SJCRH30 (cell line): Measurements from ENCODE around the gene TMC2. TPM values are rescaled to one million over a fixed set of nuclear protein-coding genes. Genes with fewer than 3 reads are reported as not detected.
"Not testable (repeated sequence)": the region's sequence is repeated elsewhere in the genome, so short reads cannot be mapped to it uniquely, and the experiment has no call there.

Experiments used
- DNase-seq, 2 experiments: peaks; one replicate each; pipeline ENCODE4 v3.0.0-alpha.2; 2015 to 2020
- H3K27ac ChIP-seq: fragments of 250-450 bp; sonication (Bioruptor Pico); 2 replicates; pipeline ENCODE4 v1.5.1; 2020; ENCODE audit warnings: mild to moderate bottlenecking, moderate library complexity
- H3K27me3 ChIP-seq: fragments of 250-450 bp; sonication (Bioruptor Pico); 2 replicates; pipeline ENCODE4 v1.5.1; 2020; ENCODE audit warnings: mild to moderate bottlenecking, moderate library complexity
- H3K36me3 ChIP-seq: fragments of 250-450 bp; sonication (Bioruptor Pico); 2 replicates; pipeline ENCODE4 v1.5.1; 2020; ENCODE audit warnings: mild to moderate bottlenecking, moderate library complexity
- H3K4me1 ChIP-seq: fragments of 250-450 bp; sonication (Bioruptor Pico); 2 replicates; pipeline ENCODE4 v1.5.1; 2020; ENCODE audit warnings: mild to moderate bottlenecking, moderate library complexity
- H3K4me3 ChIP-seq: fragments of 250-450 bp; sonication (Bioruptor Pico); 2 replicates; pipeline ENCODE4 v1.5.1; 2020; ENCODE audit warnings: mild to moderate bottlenecking, moderate library complexity
- H3K9me3 ChIP-seq: fragments of 250-450 bp; sonication (Bioruptor Pico); replicated peaks from 2 replicates; pipeline ENCODE4 v1.5.1; 2020; ENCODE audit warnings: mild to moderate bottlenecking, moderate library complexity
- total RNA-seq: library from RNA; depleted of rRNA; stranded (reverse); fragments of >200 nt; shearing (Covaris generic); gene quantifications from 2 replicates; pipeline ENCODE4 v1.2.3, GENCODE V29; 2014; rRNA removed

The TMC2 gene
- total RNA-seq, 1 experiment from 2014 or later = 0.24 TPM

GRCh38 chr20:2671977-2672376 is 135.6 kb downstream of the TMC2 start:
- no peaks in the 10 kb centered on the region for H3K36me3 ChIP-seq
- H3K4me3 ChIP-seq = no peak overlapping the region
- H3K27me3 ChIP-seq = no peaks in the 10 kb centered on the region; the same call in 1 of the 2 replicates
- no peaks in the 10 kb centered on the region for H3K9me3 ChIP-seq
- no peak overlapping the region for H3K27ac ChIP-seq
- no peaks in the 10 kb centered on the region for H3K4me1 ChIP-seq
- peak in 1 of 2 experiments; percentile 56 for DNase-seq

- no peak overlapping the region for H3K4me3 ChIP-seq
- DNase-seq = no peak
- no peak overlapping the region for H3K27ac ChIP-seq
- no peaks in the 10 kb centered on the region; the same call in 1 of the 2 replicates for H3K27me3 ChIP-seq
- H3K36me3 ChIP-seq = no peaks in the 10 kb centered on the region
- H3K4me1 ChIP-seq = no peaks in the 10 kb centered on the region
- no peaks in the 10 kb centered on the region for H3K9me3 ChIP-seq
Observed at GRCh38 chr20:2672446-2672845, 136.1 kb downstream of the TMC2 start.

- no peaks in the 10 kb centered on the region for H3K36me3 ChIP-seq
- DNase-seq = no peak
- no peak overlapping the region for H3K4me3 ChIP-seq
- H3K9me3 ChIP-seq = no peaks in the 10 kb centered on the region
- H3K27me3 ChIP-seq = no peaks in the 10 kb centered on the region; the same call in 1 of the 2 replicates
- no peaks in the 10 kb centered on the region for H3K4me1 ChIP-seq
- H3K27ac ChIP-seq = no peak overlapping the region
Observed at GRCh38 chr20:2673453-2673852, 137.1 kb downstream of the TMC2 start.

GRCh38 chr20:2680046-2680445 is 143.7 kb downstream of the TMC2 start:
- no peaks in the 10 kb centered on the region for H3K9me3 ChIP-seq
- DNase-seq = no peak
- no peaks in the 10 kb centered on the region for H3K4me1 ChIP-seq
- no peak overlapping the region for H3K4me3 ChIP-seq
- no peaks in the 10 kb centered on the region for H3K27me3 ChIP-seq
- no peaks in the 10 kb centered on the region for H3K36me3 ChIP-seq
- no peak overlapping the region for H3K27ac ChIP-seq

- not testable (repeated sequence) for DNase-seq, H3K4me3 ChIP-seq, H3K27me3 ChIP-seq, H3K9me3 ChIP-seq, H3K27ac ChIP-seq, H3K4me1 ChIP-seq, H3K36me3 ChIP-seq
Observed at GRCh38 chr20:2682040-2682439, 145.7 kb downstream of the TMC2 start.

- H3K36me3 ChIP-seq, H3K4me1 ChIP-seq, H3K9me3 ChIP-seq, DNase-seq, H3K27ac ChIP-seq, H3K27me3 ChIP-seq, H3K4me3 ChIP-seq: not testable (repeated sequence)
Observed at GRCh38 chr20:2684817-2685216, 148.4 kb downstream of the TMC2 start.

GRCh38 chr20:2687514-2687913 is 151.1 kb downstream of the TMC2 start:
- Histone ChIP-seq H3K27me3 (no peaks in the 10 kb centered on the region), H3K4me3 (no peak overlapping the region), H3K36me3 (no peaks in the 10 kb centered on the region), H3K27ac (no peak overlapping the region), H3K9me3 (no peaks in the 10 kb centered on the region), H3K4me1 (0 out of 2 replicates have a peak, but pooled peaks cover 2% of the 10 kb centered on the region)
- no peak for DNase-seq

GRCh38 chr20:2688041-2688591 is 151.7 kb downstream of the TMC2 start:
- H3K27me3 ChIP-seq = no peaks in the 10 kb centered on the region

GRCh38 chr20:2690213-2690612 is 153.8 kb downstream of the TMC2 start:
- Histone ChIP-seq H3K27me3 (no peaks in the 10 kb centered on the region), H3K27ac (no peak overlapping the region), H3K36me3 (no peaks in the 10 kb centered on the region), H3K4me1 (peaks cover 10% of the 10 kb centered on the region), H3K9me3 (no peaks in the 10 kb centered on the region), H3K4me3 (no peak overlapping the region)
- DNase-seq = no peak

More at GRCh38 chr20:2688041-2688591, 151.7 kb downstream of the TMC2 start:
- no peaks in the 10 kb centered on the region for H3K36me3 ChIP-seq
- no peak overlapping the region for H3K27ac ChIP-seq
- no peaks in the 10 kb centered on the region for H3K9me3 ChIP-seq
- H3K4me1 ChIP-seq = 0 out of 2 replicates have a peak, but pooled peaks cover 2% of the 10 kb centered on the region
- DNase-seq = peak; percentile 63 to 82
- H3K4me3 ChIP-seq = no peak overlapping the region

- H3K27me3 ChIP-seq = no peaks in the 10 kb centered on the region
Observed at GRCh38 chr20:2690718-2691117, 154.3 kb downstream of the TMC2 start.

GRCh38 chr20:2691127-2691526 is 154.8 kb downstream of the TMC2 start:
- H3K27ac ChIP-seq = no peak overlapping the region
- H3K4me3 ChIP-seq = no peak overlapping the region
- H3K27me3 ChIP-seq = no peaks in the 10 kb centered on the region
- no peaks in the 10 kb centered on the region for H3K36me3 ChIP-seq
- H3K9me3 ChIP-seq = no peaks in the 10 kb centered on the region
- H3K4me1 ChIP-seq = peaks cover 10% of the 10 kb centered on the region
- DNase-seq = no peak

More at GRCh38 chr20:2690718-2691117, 154.3 kb downstream of the TMC2 start:
- Histone ChIP-seq H3K4me3 (no peak overlapping the region), H3K27ac (no peak overlapping the region), H3K4me1 (peaks cover 10% of the 10 kb centered on the region), H3K36me3 (no peaks in the 10 kb centered on the region), H3K9me3 (no peaks in the 10 kb centered on the region)
- no peak for DNase-seq

Other genes with a start within 250 kb of the TMC2 start
- not detected in 2 replicates for gene TGM3, start 240.6 kb upstream of the TMC2 start, total RNA-seq
- not detected in 2 replicates for gene TGM6, start 155.7 kb upstream of the TMC2 start, total RNA-seq
- 401 and 455 TPM in 2 replicates for gene SNRPB, start 65.8 kb upstream of the TMC2 start, total RNA-seq
- 11.7 and 12.5 TPM in 2 replicates for gene ZNF343, start 27.7 kb upstream of the TMC2 start, total RNA-seq
- gene NOP56, start 116.1 kb downstream of the TMC2 start, total RNA-seq = 295 and 334 TPM in 2 replicates
- 119 and 126 TPM in 2 replicates for gene IDH3B, start 127.6 kb downstream of the TMC2 start, total RNA-seq
- 2.6 and 5.2 TPM in 2 replicates for gene EBF4, start 156.2 kb downstream of the TMC2 start, total RNA-seq